SH-SY5Y (cell line): ENCODE measurements around the gene SLC23A2.

Experiments
- GATA2 ChIP-seq: IDR thresholded peaks from 2 replicates; pipeline ENCODE4 v1.6.1; 2011; ENCODE audit warnings: mild to moderate bottlenecking, low read depth, low read length
- GATA3 ChIP-seq: IDR thresholded peaks from 2 replicates; pipeline ENCODE4 v1.6.1; 2011; ENCODE audit warnings: low read depth, mild to moderate bottlenecking, low read length, moderate library complexity

DNA sequence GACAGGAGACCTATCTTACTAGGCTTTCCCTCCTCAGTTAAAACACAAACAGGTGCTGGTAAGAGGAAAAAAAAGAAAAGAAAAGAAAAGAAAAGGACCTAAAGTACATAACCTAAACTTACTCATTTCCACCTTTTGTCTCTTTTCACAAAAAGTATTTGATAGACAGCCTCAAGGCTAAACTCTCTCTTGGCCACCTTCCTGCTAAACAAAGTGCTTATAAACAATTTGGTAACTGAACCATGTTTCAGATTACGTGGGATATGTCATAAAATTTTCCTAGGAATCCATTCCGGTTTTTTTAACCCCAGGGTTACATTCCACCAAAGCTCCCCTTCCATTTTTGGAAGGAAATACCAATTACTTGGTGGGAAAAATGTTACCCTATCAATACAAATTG lies 170.6 kb downstream of the SLC23A2 start:
- TF ChIP-seq GATA2, result no peak
- no peak for TF ChIP-seq GATA3
